A549 (cell line): ENCODE measurements around the gene SPTB. TPM values are rescaled to one million over a fixed set of nuclear protein-coding genes. Genes with fewer than 3 reads are reported as not detected.
A peak's percentile ranks its signal among the peaks of the same experiment; 100 is the strongest.

Experiments
- ATAC-seq, 2 experiments: fragments of 200-7000 bp in 1 of 2; fragments of >200 bp in 1 of 2; cut with Nextera tagmentation in 1 of 2; cut with Tn5 transposase in 1 of 2; 3 replicates each; pipeline versions ENCODE4 v1.8.0 to v1.9.1; 2018 to 2020; ENCODE audit warnings: mild to moderate bottlenecking in 1 of 2, moderate library complexity in 1 of 2
- CTCF ChIA-PET: fragments of 300-600 bp; sonication (Branson Sonifier 250); formaldehyde crosslinking; extraction: SDS; loops from one replicate; lab custom pipeline; 2021; ENCODE audit warnings: antibody characterized with exemption, inconsistent platforms; lab: Yijun Ruan, JAX
- POLR2A ChIA-PET: fragments of 350-600 bp; formaldehyde crosslinking; extraction: SDS; loops from one replicate; lab custom pipeline; 2021; ENCODE audit warnings: antibody characterized with exemption, inconsistent platforms; lab: Yijun Ruan, JAX
- DNase-seq, 2 experiments: peaks; one replicate each; pipeline versions ENCODE4 v3.0.0 to v3.0.0-alpha.2; 2011 to 2016; ENCODE audit warnings: low read depth in 1 of 2, low spot score in 1 of 2
- FAIRE-seq: peaks from 2 replicates; lab custom pipeline; 2011; peaks lifted over from hg19 to GRCh38; lab: Jason Lieb, UNC
- H3K27ac ChIP-seq, 2 experiments: fragments of >200 bp; sonication (Bioruptor Twin); formaldehyde crosslinking; 3 replicates each; pipeline ENCODE4 v1.5.1; 2016 to 2017
- H3K4me1 ChIP-seq: fragments of >200 bp; sonication (Bioruptor Twin); formaldehyde crosslinking; 3 replicates; pipeline ENCODE4 v1.6.1; 2016
- H3K4me2 ChIP-seq: fragments of >200 bp; sonication (Bioruptor Twin); formaldehyde crosslinking; 3 replicates; pipeline ENCODE4 v1.6.1; 2016
- H3K4me3 ChIP-seq: fragments of >200 bp; sonication (Bioruptor Twin); formaldehyde crosslinking; 3 replicates; pipeline ENCODE4 v1.5.1; 2016
- H3K9me3 ChIP-seq: fragments of >200 bp; sonication (Bioruptor Twin); formaldehyde crosslinking; 3 replicates; pipeline ENCODE4 v1.6.1; 2016
- BHLHE40 ChIP-seq: IDR thresholded peaks from 2 replicates; pipeline ENCODE4 v1.6.1; 2012; ENCODE audit warnings: low read depth, low read length, inconsistent platforms
- CBX2 ChIP-seq: fragments of 200-600 bp; sonication (generic); IDR thresholded peaks from 2 replicates; pipeline ENCODE4 v1.6.1; 2016; ENCODE audit warnings: low read depth, mild to moderate bottlenecking, borderline replicate concordance
- EP300 ChIP-seq, 2 experiments: fragments of >200 bp; sonication (Bioruptor Twin); formaldehyde crosslinking; IDR thresholded peaks; 2 replicates in 1 of 2; 3 replicates in 1 of 2; pipeline ENCODE4 v1.6.1; 2016 to 2017
- FOSL2 ChIP-seq, 2 experiments: fragments of 450-650 bp in 1 of 2; fragments of >200 bp in 1 of 2; sonication (Bioruptor Twin) in 1 of 2; formaldehyde crosslinking; IDR thresholded peaks; 2 replicates each; pipeline versions ENCODE4 v1.5.0 to v1.6.1; 2016 to 2020; ENCODE audit warnings: mild to moderate bottlenecking in 1 of 2, moderate library complexity in 1 of 2
- GATA3 ChIP-seq: IDR thresholded peaks from 2 replicates; pipeline ENCODE4 v1.6.1; 2012; ENCODE audit warnings: borderline replicate concordance
- HOXA7 ChIP-seq: fragments of 250-450 bp; sonication (Bioruptor Pico); IDR thresholded peaks from 2 replicates; pipeline ENCODE4 v1.5.0; 2020; ENCODE audit warnings: mild to moderate bottlenecking, moderate library complexity
- JUN ChIP-seq, 2 experiments: fragments of >200 bp; sonication (Bioruptor Twin); formaldehyde crosslinking; IDR thresholded peaks; 2 replicates in 1 of 2; 3 replicates in 1 of 2; pipeline ENCODE4 v1.6.1; 2016 to 2017
- JUNB ChIP-seq: fragments of >200 bp; sonication (Bioruptor Twin); formaldehyde crosslinking; IDR thresholded peaks from 2 replicates; pipeline ENCODE4 v1.6.1; 2016
- KDM1A ChIP-seq: fragments of 200-600 bp; sonication (generic); IDR thresholded peaks from 2 replicates; pipeline ENCODE4 v1.6.1; 2016; ENCODE audit warnings: low read depth, mild to moderate bottlenecking
- RCOR1 ChIP-seq: fragments of 150-350 bp; IDR thresholded peaks from 2 replicates; pipeline ENCODE4 v1.6.1; 2014; ENCODE audit warnings: antibody characterized with exemption, low read length, low read depth
- SREBF2 ChIP-seq: fragments of 450-650 bp; IDR thresholded peaks from 2 replicates; pipeline ENCODE4 v1.6.1; 2014; ENCODE audit warnings: mild to moderate bottlenecking, moderate library complexity
- TP53 ChIP-seq: fragments of 250-450 bp; sonication (Bioruptor Pico); IDR thresholded peaks from 2 replicates; pipeline ENCODE4 v1.5.0; 2021; ENCODE audit warnings: mild to moderate bottlenecking, moderate library complexity
- ZFP36 ChIP-seq: fragments of 450-650 bp; IDR thresholded peaks from 2 replicates; pipeline ENCODE4 v1.6.1; 2014; ENCODE audit warnings: borderline replicate concordance; ENCODE audit not compliant: partially characterized antibody
- ZNF302 ChIP-seq: fragments of 250-450 bp; sonication (Bioruptor Pico); IDR thresholded peaks from 2 replicates; pipeline ENCODE4 v1.9.0; 2021; ENCODE audit warnings: inconsistent platforms, mild to moderate bottlenecking, moderate library complexity
- WGBS: methylation state at CpG from one replicate; pipeline ENCODE4 v1.1.6; 2017; ENCODE audit errors: missing lambda C conversion rate; 5-methylcytosine and 5-hydroxymethylcytosine counted together
- polyA plus RNA-seq, 4 experiments: library from polyadenylated mRNA; depleted of rRNA in 3 of 4; stranded (reverse); fragments of >200 nt; fragmentation: RNase III in 1 of 4; extraction: RNeasy Plus Mini Kit Qiagen cat#74134 plus additional on column Dnase treatment in 1 of 4; gene quantifications; 2 replicates in 3 of 4; 3 replicates in 1 of 4; pipeline ENCODE4 v1.2.3, GENCODE V29; 2011 to 2017
- TF ChIP-seq, protein P1 (sequence below): IDR thresholded peaks from 2 replicates; pipeline ENCODE4 v1.6.1; 2012
- TF ChIP-seq, protein P2 (sequence below): fragments of 200-600 bp; sonication (generic); IDR thresholded peaks from 2 replicates; pipeline ENCODE4 v1.6.1; 2016; ENCODE audit warnings: antibody characterized with exemption, mild to moderate bottlenecking, moderate library complexity
- TF ChIP-seq, protein P3 (sequence below): fragments of 250-450 bp; sonication (Bioruptor Pico); IDR thresholded peaks from 2 replicates; pipeline ENCODE4 v1.5.0; 2020; ENCODE audit warnings: low read depth, mild to moderate bottlenecking, moderate library complexity

Gene SPTB
- polyA plus RNA-seq, 2 of the 4 experiments (the other 2 are of a cell fraction): 0.27 to 2.1 TPM

DNA sequence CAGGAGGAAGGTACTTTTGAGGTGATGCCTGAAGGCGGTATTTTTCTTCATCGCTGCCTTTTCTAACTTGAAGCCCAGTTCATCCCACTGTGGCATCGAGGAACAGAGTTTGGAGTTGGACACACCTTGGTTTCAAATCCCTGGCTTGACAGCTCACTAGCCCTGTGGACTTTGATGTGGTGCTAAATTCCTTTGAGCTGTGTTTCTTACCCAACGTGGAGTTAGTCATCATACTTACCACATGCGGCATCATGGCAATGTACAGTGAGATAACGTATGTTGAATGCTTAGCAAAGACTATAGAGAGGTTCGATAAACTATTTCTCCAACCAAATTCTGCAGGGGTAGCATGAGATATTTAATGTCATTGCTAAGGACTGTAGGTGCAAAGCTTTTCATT is 172.0 kb downstream of the SPTB start:
- CTCF ChIA-PET: interaction anchor here (0.9 to 5.1 kb wide), 14 partner anchors 8 to 184 kb away, joined by 3 to 29 read pairs (median 4); partner anchors contain the start of gene HSPA2
- FAIRE-seq (peak; percentile 86), ATAC-seq (peak; percentile 20 to 44; a peak in 5 of 6 replicates), DNase-seq (peak; percentile 61 to 75)
- 28% methylated on average over 7 of the region's 7 CpGs for WGBS
- H3K27ac ChIP-seq: peak overlapping the region; percentile 90 to 95
- peak overlapping the region; percentile 30 for H3K4me3 ChIP-seq
- TF ChIP-seq RCOR1 (no peak), BHLHE40 (no peak), JUN (IDR thresholded peaks at IDR 0.05) (0 out of 5 replicates have a peak, but pooled peaks of 1 of the 2 experiments have one; percentile 53), FOSL2 (IDR thresholded peaks at IDR 0.05) (no peak), FOSL2 (CRISPR knock-in tag; IDR thresholded peaks at IDR 0.05) (peak; percentile 29)
- TF ChIP-seq, protein P1, sequence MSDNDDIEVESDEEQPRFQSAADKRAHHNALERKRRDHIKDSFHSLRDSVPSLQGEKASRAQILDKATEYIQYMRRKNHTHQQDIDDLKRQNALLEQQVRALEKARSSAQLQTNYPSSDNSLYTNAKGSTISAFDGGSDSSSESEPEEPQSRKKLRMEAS: peak; percentile 39; the same call in 1 of the 2 replicates
- POLR2A ChIA-PET: interaction anchor here (1.2 to 1.9 kb wide), 4 partner anchors 51 to 167 kb away, joined by 3 to 8 read pairs (median 4); partner anchors contain the start of gene HSPA2
- peaks cover 7% of the 10 kb centered on the region for H3K9me3 ChIP-seq
- peaks cover 53% of the 10 kb centered on the region for H3K4me1 ChIP-seq
- peak overlapping the region; percentile 96 for H3K4me2 ChIP-seq

DNA sequence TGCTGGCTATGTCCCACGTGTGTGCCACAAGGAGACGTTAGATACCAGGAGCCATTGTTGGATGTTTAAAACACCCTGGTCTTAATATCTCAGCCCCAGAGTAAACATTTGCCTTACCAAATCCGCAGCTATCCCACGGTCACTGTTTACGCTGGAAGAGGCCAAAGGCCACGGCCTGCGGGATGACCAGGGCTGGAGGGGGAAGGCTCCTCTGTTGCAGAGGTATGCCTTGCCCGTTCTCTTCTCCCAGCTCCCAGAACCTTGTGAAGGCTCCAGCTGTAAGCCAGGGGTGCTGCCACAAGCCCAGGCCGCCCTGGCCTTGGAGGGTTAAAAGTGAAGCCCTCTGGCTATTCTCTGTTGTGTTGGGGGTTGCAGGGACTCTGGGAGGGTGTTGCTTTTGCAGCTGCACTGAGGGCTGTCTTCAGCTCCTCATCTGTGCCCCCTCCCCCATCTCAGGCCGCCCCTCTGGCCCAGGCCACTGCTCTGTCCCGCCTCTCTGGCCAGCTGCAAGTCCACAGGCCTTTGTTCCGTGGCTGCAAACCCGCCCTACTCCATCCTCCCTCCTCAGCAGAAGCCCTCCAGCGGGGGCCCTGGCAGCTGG is 173.0 kb downstream of the SPTB start:
- Histone ChIP-seq H3K4me2 (peak overlapping the region; percentile 96), H3K4me1 (peaks cover 56% of the 10 kb centered on the region), H3K9me3 (no peaks in the 10 kb centered on the region), H3K27ac (peak overlapping the region; percentile 90 to 95), H3K4me3 (peak overlapping the region; percentile 72)
- no peak for TF ChIP-seq GATA3
- TF ChIP-seq, protein P2, sequence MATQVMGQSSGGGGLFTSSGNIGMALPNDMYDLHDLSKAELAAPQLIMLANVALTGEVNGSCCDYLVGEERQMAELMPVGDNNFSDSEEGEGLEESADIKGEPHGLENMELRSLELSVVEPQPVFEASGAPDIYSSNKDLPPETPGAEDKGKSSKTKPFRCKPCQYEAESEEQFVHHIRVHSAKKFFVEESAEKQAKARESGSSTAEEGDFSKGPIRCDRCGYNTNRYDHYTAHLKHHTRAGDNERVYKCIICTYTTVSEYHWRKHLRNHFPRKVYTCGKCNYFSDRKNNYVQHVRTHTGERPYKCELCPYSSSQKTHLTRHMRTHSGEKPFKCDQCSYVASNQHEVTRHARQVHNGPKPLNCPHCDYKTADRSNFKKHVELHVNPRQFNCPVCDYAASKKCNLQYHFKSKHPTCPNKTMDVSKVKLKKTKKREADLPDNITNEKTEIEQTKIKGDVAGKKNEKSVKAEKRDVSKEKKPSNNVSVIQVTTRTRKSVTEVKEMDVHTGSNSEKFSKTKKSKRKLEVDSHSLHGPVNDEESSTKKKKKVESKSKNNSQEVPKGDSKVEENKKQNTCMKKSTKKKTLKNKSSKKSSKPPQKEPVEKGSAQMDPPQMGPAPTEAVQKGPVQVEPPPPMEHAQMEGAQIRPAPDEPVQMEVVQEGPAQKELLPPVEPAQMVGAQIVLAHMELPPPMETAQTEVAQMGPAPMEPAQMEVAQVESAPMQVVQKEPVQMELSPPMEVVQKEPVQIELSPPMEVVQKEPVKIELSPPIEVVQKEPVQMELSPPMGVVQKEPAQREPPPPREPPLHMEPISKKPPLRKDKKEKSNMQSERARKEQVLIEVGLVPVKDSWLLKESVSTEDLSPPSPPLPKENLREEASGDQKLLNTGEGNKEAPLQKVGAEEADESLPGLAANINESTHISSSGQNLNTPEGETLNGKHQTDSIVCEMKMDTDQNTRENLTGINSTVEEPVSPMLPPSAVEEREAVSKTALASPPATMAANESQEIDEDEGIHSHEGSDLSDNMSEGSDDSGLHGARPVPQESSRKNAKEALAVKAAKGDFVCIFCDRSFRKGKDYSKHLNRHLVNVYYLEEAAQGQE: no peak
- TF ChIP-seq, protein P1: peak; percentile 14; the same call in 1 of the 2 replicates
- CTCF ChIA-PET: interaction anchor here (0.6 to 5.1 kb wide), 15 partner anchors 7 to 184 kb away, joined by 3 to 29 read pairs (median 4); partner anchors contain the start of gene HSPA2
- 33% methylated on average over 14 of the region's 14 CpGs for WGBS
- FAIRE-seq: no peak
- peak in 1 of 2 experiments; percentile 43 for DNase-seq
- ATAC-seq: peak in 1 of 2 experiments; percentile 7; a peak in 3 of 6 replicates
- POLR2A ChIA-PET: interaction anchor here (1.1 to 3.3 kb wide), 5 partner anchors 19 to 166 kb away, joined by 3 to 16 read pairs (median 3); partner anchors contain the start of gene HSPA2

DNA sequence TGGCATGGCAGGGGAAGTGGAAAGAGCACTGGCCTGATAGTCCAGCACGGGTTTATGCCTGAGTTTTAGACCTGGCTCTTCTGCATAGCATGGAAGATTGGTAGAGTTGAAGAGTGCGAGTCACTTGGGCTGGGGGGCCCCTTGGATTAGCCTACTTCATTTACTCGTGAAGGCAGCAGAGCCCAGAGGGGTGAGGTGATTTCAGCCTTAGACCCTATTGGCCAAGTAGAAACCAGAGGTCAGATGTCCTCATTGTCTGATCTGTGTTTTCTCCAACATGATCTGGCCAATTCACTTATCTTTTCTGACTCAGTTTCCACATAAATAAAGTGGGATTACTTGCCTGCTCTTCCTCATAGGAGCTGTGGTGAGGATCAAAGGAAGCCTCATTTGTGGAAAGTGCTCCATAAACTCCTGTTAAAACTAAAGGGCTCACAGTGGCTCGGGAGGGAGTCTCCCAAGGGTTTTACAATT is 173.6 kb downstream of the SPTB start:
- TF ChIP-seq ZNF302 (no peak), CBX2 (no peak), JUNB (no peak), ZFP36 (no peak), KDM1A (no peak), SREBF2 (no peak), TP53 (no peak), EP300 (IDR thresholded peaks at IDR 0.05) (no peak), HOXA7 (CRISPR knock-in tag) (no peak)
- TF ChIP-seq, protein P3, sequence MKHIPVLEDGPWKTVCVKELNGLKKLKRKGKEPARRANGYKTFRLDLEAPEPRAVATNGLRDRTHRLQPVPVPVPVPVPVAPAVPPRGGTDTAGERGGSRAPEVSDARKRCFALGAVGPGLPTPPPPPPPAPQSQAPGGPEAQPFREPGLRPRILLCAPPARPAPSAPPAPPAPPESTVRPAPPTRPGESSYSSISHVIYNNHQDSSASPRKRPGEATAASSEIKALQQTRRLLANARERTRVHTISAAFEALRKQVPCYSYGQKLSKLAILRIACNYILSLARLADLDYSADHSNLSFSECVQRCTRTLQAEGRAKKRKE (CRISPR knock-in tag): no peak
- POLR2A ChIA-PET: interaction anchor here (1.1 to 3.3 kb wide), 2 partner anchors 20 to 56 kb away, joined by 3 to 16 read pairs; no protein-coding TSS in a partner anchor
- Histone ChIP-seq H3K4me3 (peak overlapping the region; percentile 72), H3K4me1 (peaks cover 59% of the 10 kb centered on the region), H3K27ac (peak overlapping the region; percentile 90 to 95), H3K9me3 (no peaks in the 10 kb centered on the region), H3K4me2 (peak overlapping the region; percentile 96)
- 44% methylated on average over 4 of the region's 4 CpGs for WGBS
- FAIRE-seq (peak; percentile 63), ATAC-seq (no peak), DNase-seq (no peak)
- CTCF ChIA-PET: interaction anchor here (0.8 to 5.1 kb wide), 16 partner anchors 11 to 185 kb away, joined by 3 to 29 read pairs (median 5); partner anchors contain the start of gene HSPA2
